Mesothelial cell of epicardium (in vitro differentiated cells): ENCODE measurements around the gene OR5AN1. TPM values are rescaled to one million over a fixed set of nuclear protein-coding genes. Genes with fewer than 3 reads are reported as not detected.

ENCODE experiments used
- DNase-seq, 2 experiments: peaks; one replicate each; pipeline ENCODE4 v3.0.0; 2021; ENCODE audit warnings: low spot score in 2 of 2; ENCODE audit not compliant: unreplicated experiment in 2 of 2
- H3K27ac Mint-ChIP-seq: 2 replicates; pipeline ENCODE4 v1.8.0; 2021; ENCODE audit warnings: mixed read lengths
- H3K27me3 Mint-ChIP-seq: 2 replicates; pipeline ENCODE4 v1.8.0; 2021; ENCODE audit warnings: low read depth, mixed read lengths
- H3K36me3 Mint-ChIP-seq: 2 replicates; pipeline ENCODE4 v1.8.0; 2021; ENCODE audit warnings: mixed read lengths
- H3K4me1 Mint-ChIP-seq: 2 replicates; pipeline ENCODE4 v1.8.0; 2021; ENCODE audit warnings: mixed read lengths
- H3K4me3 Mint-ChIP-seq: 2 replicates; pipeline ENCODE4 v1.8.0; 2021; ENCODE audit warnings: mild to moderate bottlenecking, moderate library complexity, mixed read lengths
- H3K9me3 Mint-ChIP-seq: 2 replicates; pipeline ENCODE4 v1.8.0; 2021; ENCODE audit warnings: mixed read lengths
- CTCF ChIP-seq: fragments of 200-600 bp; sonication (generic); IDR thresholded peaks from one replicate; pipeline ENCODE4 v1.5.0; 2021; ENCODE audit warnings: antibody characterized with exemption; ENCODE audit not compliant: unreplicated experiment
- total RNA-seq: library from RNA; stranded (reverse); gene quantifications from 3 replicates; pipeline ENCODE4 v1.2.1, GENCODE V29; 2021

OR5AN1 gene
- total RNA-seq, 1 donor from 2014 or later, result not detected

GRCh38 chr11:59380263-59381059 is 21.8 kb downstream of the OR5AN1 start:
- H3K9me3 Mint-ChIP-seq, result peaks cover 41% of the 10 kb centered on the region
- H3K27ac Mint-ChIP-seq, result no peak overlapping the region
- H3K36me3 Mint-ChIP-seq, result no peaks in the 10 kb centered on the region
- no peak for DNase-seq
- no peak for TF ChIP-seq CTCF
- no peak overlapping the region for H3K4me3 Mint-ChIP-seq
- no peaks in the 10 kb centered on the region for H3K4me1 Mint-ChIP-seq
- H3K27me3 Mint-ChIP-seq, result no peaks in the 10 kb centered on the region

GRCh38 chr11:59394186-59394585 is 35.5 kb downstream of the OR5AN1 start:
- Mint-ChIP-seq H3K4me3 (no peak overlapping the region), H3K27me3 (no peaks in the 10 kb centered on the region), H3K36me3 (no peaks in the 10 kb centered on the region), H3K9me3 (peaks cover 56% of the 10 kb centered on the region), H3K4me1 (no peaks in the 10 kb centered on the region), H3K27ac (no peak overlapping the region)
- no peak for TF ChIP-seq CTCF
- no peak for DNase-seq

- no peaks in the 10 kb centered on the region for H3K36me3 Mint-ChIP-seq
- no peak overlapping the region for H3K27ac Mint-ChIP-seq
- DNase-seq, result no peak
- no peaks in the 10 kb centered on the region for H3K4me1 Mint-ChIP-seq
- no peaks in the 10 kb centered on the region for H3K27me3 Mint-ChIP-seq
- H3K9me3 Mint-ChIP-seq, result peaks cover 70% of the 10 kb centered on the region
- no peak overlapping the region for H3K4me3 Mint-ChIP-seq
- TF ChIP-seq CTCF, result no peak
Measured at GRCh38 chr11:59400461-59401261, 42.0 kb downstream of the OR5AN1 start.

- DNase-seq, result no peak
- no peak for TF ChIP-seq CTCF
- Mint-ChIP-seq H3K4me1 (no peaks in the 10 kb centered on the region), H3K4me3 (no peak overlapping the region), H3K36me3 (no peaks in the 10 kb centered on the region), H3K27me3 (no peaks in the 10 kb centered on the region), H3K9me3 (peaks cover 64% of the 10 kb centered on the region), H3K27ac (no peak overlapping the region)
Measured at GRCh38 chr11:59401262-59401552, 42.5 kb downstream of the OR5AN1 start.

GRCh38 chr11:59403546-59403945 is 44.9 kb downstream of the OR5AN1 start:
- no peak overlapping the region for H3K27ac Mint-ChIP-seq
- peaks cover 58% of the 10 kb centered on the region for H3K9me3 Mint-ChIP-seq
- no peak for DNase-seq
- no peaks in the 10 kb centered on the region for H3K27me3 Mint-ChIP-seq
- no peak for TF ChIP-seq CTCF
- H3K36me3 Mint-ChIP-seq, result no peaks in the 10 kb centered on the region
- no peak overlapping the region for H3K4me3 Mint-ChIP-seq
- H3K4me1 Mint-ChIP-seq, result no peaks in the 10 kb centered on the region
